Fibroblast of lung (primary cell): ENCODE measurements around the gene TAF3.

Experiments used
- EZH2 ChIP-seq: IDR thresholded peaks from 2 replicates; pipeline ENCODE4 v1.5.1; 2012; ENCODE audit warnings: low read length, control low read depth, mild to moderate bottlenecking; ENCODE audit errors: missing control alignments
- TF ChIP-seq, protein P1 (sequence below), 2 donors: IDR thresholded peaks in 1 of 2; conservative IDR thresholded peaks in 1 of 2; 1 replicate in 1 of 2; 2 replicates in 1 of 2; pipeline ENCODE4 v1.5.1; 2011 to 2012; ENCODE audit warnings: low read length in 2 of 2, control low read depth in 1 of 2, inconsistent platforms in 1 of 2, low read depth in 1 of 2, mild to moderate bottlenecking in 1 of 2

DNA sequence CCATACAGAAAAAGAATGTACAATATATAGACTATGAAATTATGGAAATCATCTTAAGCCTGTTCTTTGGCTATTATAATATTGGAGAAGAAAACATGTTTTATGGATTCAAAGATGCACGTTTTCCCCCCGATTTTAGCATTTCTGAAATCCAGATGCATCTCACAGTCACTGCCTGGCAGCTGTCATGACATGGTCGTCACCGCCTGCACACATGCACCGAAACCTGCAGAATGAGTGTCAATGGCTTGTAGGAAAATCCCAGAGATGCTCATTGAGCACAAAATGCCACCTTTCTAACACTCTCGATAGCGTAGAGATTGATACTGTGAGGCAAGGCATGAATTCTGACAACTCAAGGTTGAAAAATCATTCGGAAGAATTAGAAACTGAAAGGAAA, 115.5 kb downstream of the TAF3 start:
- TF ChIP-seq, protein P1, sequence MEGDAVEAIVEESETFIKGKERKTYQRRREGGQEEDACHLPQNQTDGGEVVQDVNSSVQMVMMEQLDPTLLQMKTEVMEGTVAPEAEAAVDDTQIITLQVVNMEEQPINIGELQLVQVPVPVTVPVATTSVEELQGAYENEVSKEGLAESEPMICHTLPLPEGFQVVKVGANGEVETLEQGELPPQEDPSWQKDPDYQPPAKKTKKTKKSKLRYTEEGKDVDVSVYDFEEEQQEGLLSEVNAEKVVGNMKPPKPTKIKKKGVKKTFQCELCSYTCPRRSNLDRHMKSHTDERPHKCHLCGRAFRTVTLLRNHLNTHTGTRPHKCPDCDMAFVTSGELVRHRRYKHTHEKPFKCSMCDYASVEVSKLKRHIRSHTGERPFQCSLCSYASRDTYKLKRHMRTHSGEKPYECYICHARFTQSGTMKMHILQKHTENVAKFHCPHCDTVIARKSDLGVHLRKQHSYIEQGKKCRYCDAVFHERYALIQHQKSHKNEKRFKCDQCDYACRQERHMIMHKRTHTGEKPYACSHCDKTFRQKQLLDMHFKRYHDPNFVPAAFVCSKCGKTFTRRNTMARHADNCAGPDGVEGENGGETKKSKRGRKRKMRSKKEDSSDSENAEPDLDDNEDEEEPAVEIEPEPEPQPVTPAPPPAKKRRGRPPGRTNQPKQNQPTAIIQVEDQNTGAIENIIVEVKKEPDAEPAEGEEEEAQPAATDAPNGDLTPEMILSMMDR (conservative IDR thresholded peaks at IDR 0.05 in 1 of 2, IDR thresholded peaks at IDR 0.05 in 1 of 2; ENCODE audit: low read depth in 1 of 2, low read length in 2 of 2), result no peak
- TF ChIP-seq EZH2, result no peak
